Calu3 (cell line): ENCODE results near the gene DLX4. TPM values are rescaled to one million over a fixed set of nuclear protein-coding genes. Genes with fewer than 3 reads are reported as not detected.

Experiments used
- BruUV-seq: library from RNA; stranded (reverse); fragments of 400-500 nt; replicated peaks from 2 replicates; lab custom pipeline; 2021; lab: Mats Ljungman, UMichigan
- CTCF ChIA-PET: fragments of 300-600 bp; sonication (Branson Sonifier 250); formaldehyde crosslinking; loops from one replicate; lab custom pipeline; 2022; ENCODE audit warnings: antibody characterized with exemption; lab: Charles Lee
- DNase-seq: peaks from one replicate; pipeline ENCODE4 v3.0.0; 2022
- H3K27ac Mint-ChIP-seq: one replicate; pipeline ENCODE4 v1.8.0; 2022; ENCODE audit warnings: mixed read lengths; ENCODE audit not compliant: unreplicated experiment
- H3K27me3 Mint-ChIP-seq: one replicate; pipeline ENCODE4 v1.8.0; 2022; ENCODE audit warnings: mixed read lengths; ENCODE audit not compliant: unreplicated experiment
- H3K36me3 Mint-ChIP-seq: one replicate; pipeline ENCODE4 v1.8.0; 2022; ENCODE audit warnings: mild to moderate bottlenecking, moderate library complexity, mixed read lengths; ENCODE audit not compliant: insufficient read depth, unreplicated experiment
- H3K4me1 Mint-ChIP-seq: one replicate; pipeline ENCODE4 v1.8.0; 2022; ENCODE audit warnings: mild to moderate bottlenecking, low read depth, mixed read lengths; ENCODE audit not compliant: unreplicated experiment
- H3K4me3 Mint-ChIP-seq: one replicate; pipeline ENCODE4 v1.8.0; 2022; ENCODE audit warnings: mild to moderate bottlenecking, low read depth, moderate library complexity, mixed read lengths; ENCODE audit not compliant: unreplicated experiment
- H3K9me3 Mint-ChIP-seq: one replicate; pipeline ENCODE4 v1.8.0; 2022; ENCODE audit warnings: low read depth, mixed read lengths; ENCODE audit not compliant: unreplicated experiment
- CTCF ChIP-seq: fragments of 200-600 bp; IDR thresholded peaks from one replicate; pipeline ENCODE4 v1.8.0; 2022; ENCODE audit warnings: antibody characterized with exemption; ENCODE audit not compliant: unreplicated experiment
- intact Hi-C: fragments of 100-400 bp; cut with micrococcal nuclease; formaldehyde crosslinking; loops from one replicate; pipeline ENCODE4 v1.10.0; 2022; ENCODE audit not compliant: unreplicated experiment
- total RNA-seq: library from RNA; stranded (reverse); gene quantifications from 2 replicates; pipeline ENCODE4 v1.2.3, GENCODE V29; 2022

DLX4 gene
- total RNA-seq, 1 experiment from 2014 or later = 2.5 TPM

- H3K4me1 Mint-ChIP-seq = no peaks in the 10 kb centered on the region
Observed at GRCh38 chr17:49924116-49924515, 44.9 kb upstream of the DLX4 start.

GRCh38 chr17:49924589-49924988, 44.4 kb upstream of the DLX4 start:
- no peak overlapping the region for H3K27ac Mint-ChIP-seq
- no peak overlapping the region for H3K4me3 Mint-ChIP-seq
- CTCF ChIA-PET = no interaction called here
- intact Hi-C loops = no loop called here
- no peak for DNase-seq
- peaks cover 88% of the 10 kb centered on the region for H3K27me3 Mint-ChIP-seq
- BruUV-seq = no TSS peak
- TF ChIP-seq CTCF = no peak
- no peaks in the 10 kb centered on the region for H3K9me3 Mint-ChIP-seq
- H3K36me3 Mint-ChIP-seq = no peaks in the 10 kb centered on the region
- no peaks in the 10 kb centered on the region for H3K4me1 Mint-ChIP-seq

More at GRCh38 chr17:49924116-49924515, 44.9 kb upstream of the DLX4 start:
- intact Hi-C loops = no loop called here
- peaks cover 83% of the 10 kb centered on the region for H3K27me3 Mint-ChIP-seq
- TF ChIP-seq CTCF = no peak
- CTCF ChIA-PET = no interaction called here
- no TSS peak for BruUV-seq
- H3K27ac Mint-ChIP-seq = no peak overlapping the region
- H3K4me3 Mint-ChIP-seq = no peak overlapping the region
- no peaks in the 10 kb centered on the region for H3K36me3 Mint-ChIP-seq
- no peaks in the 10 kb centered on the region for H3K9me3 Mint-ChIP-seq
- no peak for DNase-seq

- Mint-ChIP-seq H3K27me3 (peaks cover 97% of the 10 kb centered on the region), H3K9me3 (no peaks in the 10 kb centered on the region), H3K4me3 (no peak overlapping the region), H3K36me3 (no peaks in the 10 kb centered on the region), H3K4me1 (no peaks in the 10 kb centered on the region), H3K27ac (no peak overlapping the region)
- no peak for TF ChIP-seq CTCF
- BruUV-seq = no TSS peak
- intact Hi-C loops = no loop called here
- CTCF ChIA-PET = no interaction called here
- DNase-seq = no peak
Observed at GRCh38 chr17:49925921-49926320, 43.1 kb upstream of the DLX4 start.

GRCh38 chr17:49926886-49927285, 42.1 kb upstream of the DLX4 start:
- Mint-ChIP-seq H3K4me1 (no peaks in the 10 kb centered on the region), H3K9me3 (no peaks in the 10 kb centered on the region), H3K36me3 (no peaks in the 10 kb centered on the region), H3K27ac (no peak overlapping the region), H3K4me3 (no peak overlapping the region), H3K27me3 (peaks cover 97% of the 10 kb centered on the region)
- CTCF ChIA-PET = interaction anchor here (1.2 to 2.0 kb wide), 4 partner anchors 12 to 40 kb away, joined by 3 to 6 read pairs (median 6); no protein-coding TSS in a partner anchor
- no peak for DNase-seq
- no peak for TF ChIP-seq CTCF
- no TSS peak for BruUV-seq
- intact Hi-C loops = no loop called here
